SH-SY5Y (cell line): ENCODE results near the gene PDE4A.

Experiments used
- GATA2 ChIP-seq: IDR thresholded peaks from 2 replicates; pipeline ENCODE4 v1.6.1; 2011; ENCODE audit warnings: mild to moderate bottlenecking, low read depth, low read length
- GATA3 ChIP-seq: IDR thresholded peaks from 2 replicates; pipeline ENCODE4 v1.6.1; 2011; ENCODE audit warnings: low read depth, mild to moderate bottlenecking, low read length, moderate library complexity

- TF ChIP-seq GATA2, result no peak
- TF ChIP-seq GATA3, result no peak
Observed at GRCh38 chr19:10439588-10439987, 19.2 kb downstream of the PDE4A start.
